ENCODE measurements around the gene NOTCH1.
A peak's percentile ranks its signal among the peaks of the same experiment; 100 is the strongest.
"Not testable (repeated sequence)": the region's sequence is repeated elsewhere in the genome, so short reads cannot be mapped to it uniquely, and the experiment has no call there.

The NOTCH1 gene

DNA sequence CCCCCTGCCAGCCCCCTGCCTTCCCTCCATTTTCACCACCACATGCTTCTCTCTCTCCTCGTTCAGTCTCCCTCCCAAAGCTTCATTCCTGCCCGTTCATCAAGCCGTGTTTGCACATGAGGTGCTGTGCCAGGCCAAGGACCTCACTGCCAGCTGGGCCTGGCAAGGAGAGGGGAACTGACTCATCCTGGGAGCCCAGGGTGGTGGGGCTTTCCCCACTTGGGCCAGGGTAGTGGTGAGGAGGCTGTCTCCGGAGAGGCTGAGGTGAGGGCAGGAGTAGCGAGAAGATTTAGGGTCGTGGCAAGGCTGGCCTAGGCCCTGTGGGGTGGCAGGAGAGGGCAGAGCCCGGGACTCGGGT, 30.4 kb upstream of the NOTCH1 start:
- Histone ChIP-seq H4K20me1 (ENCODE audit: insufficient read depth, low read length) (no peaks in the 10 kb centered on the region), H3K27me3 (ENCODE audit: insufficient read depth, low read length, poor library complexity) (no peaks in the 10 kb centered on the region), H3K27ac (ENCODE audit: low read length) (peak overlapping the region; percentile 55; the same call in 1 of the 2 replicates), H3K9me3 (ENCODE audit: insufficient read depth, low read length, severe bottlenecking) (no peaks in the 10 kb centered on the region), H3K4me3 (ENCODE audit: low read depth in 1 of 2, low read length in 2 of 2) (no peak overlapping the region), H3K9ac (ENCODE audit: low read depth, low read length) (no peak overlapping the region), H3K4me1 (ENCODE audit: insufficient read depth, low read length) (peaks cover 18% of the 10 kb centered on the region), H3K36me3 (ENCODE audit: insufficient read depth, low read length) (no peaks in the 10 kb centered on the region), H3K4me2 (ENCODE audit: insufficient read depth, low read length) (no peak overlapping the region), H2AFZ (ENCODE audit: low read depth, low read length) (no peak overlapping the region), H3K79me2 (ENCODE audit: insufficient read depth, low read length) (no peaks in the 10 kb centered on the region)
- ATAC-seq (ENCODE audit: insufficient read depth, low read depth) (no peak), DNase-seq (no peak)
- TF ChIP-seq CTCF (IDR thresholded peaks at IDR 0.05; ENCODE audit: borderline replicate concordance, extremely low read depth, low read length, poor library complexity, severe bottlenecking) (no peak), EZH2 (IDR thresholded peaks at IDR 0.05; ENCODE audit: borderline replicate concordance, low read depth, low read length, severe bottlenecking) (no peak)

GRCh38 chr9:136575626-136576268, 29.9 kb upstream of the NOTCH1 start:
- H3K79me2 ChIP-seq (ENCODE audit: insufficient read depth, low read length) = no peaks in the 10 kb centered on the region
- H4K20me1 ChIP-seq (ENCODE audit: insufficient read depth, low read length) = no peaks in the 10 kb centered on the region
- H3K4me3 ChIP-seq (ENCODE audit: low read depth in 1 of 2, low read length in 2 of 2) = no peak overlapping the region
- no peak overlapping the region for H3K4me2 ChIP-seq (ENCODE audit: insufficient read depth, low read length)
- no peaks in the 10 kb centered on the region for H3K9me3 ChIP-seq (ENCODE audit: insufficient read depth, low read length, severe bottlenecking)
- no peaks in the 10 kb centered on the region for H3K36me3 ChIP-seq (ENCODE audit: insufficient read depth, low read length)
- TF ChIP-seq EZH2 (IDR thresholded peaks at IDR 0.05; ENCODE audit: borderline replicate concordance, low read depth, low read length, severe bottlenecking) (no peak), CTCF (IDR thresholded peaks at IDR 0.05; ENCODE audit: borderline replicate concordance, extremely low read depth, low read length, poor library complexity, severe bottlenecking) (no peak)
- no peak overlapping the region for H3K9ac ChIP-seq (ENCODE audit: low read depth, low read length)
- H2AFZ ChIP-seq (ENCODE audit: low read depth, low read length) = no peak overlapping the region
- H3K27me3 ChIP-seq (ENCODE audit: insufficient read depth, low read length, poor library complexity) = no peaks in the 10 kb centered on the region
- ATAC-seq (ENCODE audit: insufficient read depth, low read depth) (no peak), DNase-seq (no peak)
- H3K4me1 ChIP-seq (ENCODE audit: insufficient read depth, low read length) = peaks cover 18% of the 10 kb centered on the region
- H3K27ac ChIP-seq (ENCODE audit: low read length) = 0 out of 2 replicates have a peak overlapping the region, but pooled peaks have one; percentile 22

GRCh38 chr9:136574606-136575005, 28.8 kb upstream of the NOTCH1 start:
- Histone ChIP-seq H3K4me1 (ENCODE audit: insufficient read depth, low read length) (peaks cover 18% of the 10 kb centered on the region), H3K27ac (ENCODE audit: low read length) (peak overlapping the region; percentile 40; the same call in 1 of the 2 replicates)
- not testable (repeated sequence) for ATAC-seq (ENCODE audit: insufficient read depth, low read depth); DNase-seq; H4K20me1 ChIP-seq (ENCODE audit: insufficient read depth, low read length); H3K27me3 ChIP-seq (ENCODE audit: insufficient read depth, low read length, poor library complexity); H3K4me2 ChIP-seq (ENCODE audit: insufficient read depth, low read length); H3K9ac ChIP-seq (ENCODE audit: low read depth, low read length); H3K9me3 ChIP-seq (ENCODE audit: insufficient read depth, low read length, severe bottlenecking); H3K4me3 ChIP-seq (ENCODE audit: low read depth in 1 of 2, low read length in 2 of 2); H2AFZ ChIP-seq (ENCODE audit: low read depth, low read length); H3K79me2 ChIP-seq (ENCODE audit: insufficient read depth, low read length); H3K36me3 ChIP-seq (ENCODE audit: insufficient read depth, low read length)

DNA sequence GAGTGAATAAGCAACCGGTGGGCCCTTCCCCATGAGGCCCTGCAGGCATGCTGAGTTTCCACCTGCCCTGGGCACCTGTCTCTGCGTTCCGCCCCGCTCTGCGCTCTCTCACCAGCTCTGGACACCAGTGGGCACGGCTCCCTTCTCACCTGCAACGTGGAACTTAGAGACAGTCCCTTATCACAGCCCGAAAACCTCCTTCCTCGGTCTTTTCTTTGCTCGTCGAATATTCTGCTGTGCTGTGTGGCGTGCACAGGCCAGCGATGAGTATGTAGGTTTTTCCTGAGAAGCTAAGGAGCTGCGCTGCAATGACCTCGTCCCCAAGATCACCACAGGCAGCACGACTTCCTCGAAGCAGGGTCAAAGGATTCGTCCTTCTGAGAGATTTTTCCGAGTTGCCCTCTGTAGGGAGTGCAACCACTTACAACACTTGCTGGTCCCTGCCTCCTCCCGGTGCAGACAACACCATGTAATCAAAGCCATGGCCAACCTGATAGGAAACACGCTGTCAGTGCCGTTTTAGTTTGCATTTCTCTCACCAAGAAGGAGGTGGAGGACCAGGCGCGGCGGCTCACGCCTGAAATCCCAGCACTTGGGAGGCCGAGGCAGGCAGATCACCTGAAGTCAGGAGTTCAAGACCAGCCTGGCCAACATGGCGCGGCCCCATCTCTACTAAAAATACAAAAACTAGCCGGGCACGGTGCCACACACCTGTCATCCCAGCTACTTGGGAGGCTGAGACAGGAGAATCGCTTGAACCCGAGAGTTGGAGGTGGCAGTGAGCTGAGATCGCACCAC, 27.2 kb upstream of the NOTCH1 start:
- no peaks in the 10 kb centered on the region for H3K9me3 ChIP-seq (ENCODE audit: insufficient read depth, low read length, severe bottlenecking)
- H3K4me2 ChIP-seq (ENCODE audit: insufficient read depth, low read length) = no peak overlapping the region
- H3K79me2 ChIP-seq (ENCODE audit: insufficient read depth, low read length) = no peaks in the 10 kb centered on the region
- DNase-seq (no peak), ATAC-seq (ENCODE audit: insufficient read depth, low read depth) (no peak)
- TF ChIP-seq CTCF (IDR thresholded peaks at IDR 0.05; ENCODE audit: borderline replicate concordance, extremely low read depth, low read length, poor library complexity, severe bottlenecking) = no peak
- TF ChIP-seq EZH2 (IDR thresholded peaks at IDR 0.05; ENCODE audit: borderline replicate concordance, low read depth, low read length, severe bottlenecking) = no peak
- no peak overlapping the region for H3K4me3 ChIP-seq (ENCODE audit: low read depth in 1 of 2, low read length in 2 of 2)
- peak overlapping the region; percentile 37; the same call in 1 of the 2 replicates for H3K27ac ChIP-seq (ENCODE audit: low read length)
- H2AFZ ChIP-seq (ENCODE audit: low read depth, low read length) = no peak overlapping the region
- H3K27me3 ChIP-seq (ENCODE audit: insufficient read depth, low read length, poor library complexity) = no peaks in the 10 kb centered on the region
- no peaks in the 10 kb centered on the region for H3K36me3 ChIP-seq (ENCODE audit: insufficient read depth, low read length)
- H3K9ac ChIP-seq (ENCODE audit: low read depth, low read length) = no peak overlapping the region
- H4K20me1 ChIP-seq (ENCODE audit: insufficient read depth, low read length) = no peaks in the 10 kb centered on the region
- peaks cover 13% of the 10 kb centered on the region; the same call in 1 of the 2 replicates for H3K4me1 ChIP-seq (ENCODE audit: insufficient read depth, low read length)

All from DND-41 (cell line).